HG03575 (cell line): Measurements from ENCODE around the gene ETNK2.

ENCODE experiments used
- ATAC-seq: cut with Tn5 transposase; IDR thresholded peaks from one replicate; pipeline ENCODE4 v1.9.1; 2021; ENCODE audit not compliant: unreplicated experiment, insufficient number of reproducible peaks, low FRiP score; ENCODE audit errors: extremely low read depth

Gene ETNK2

GRCh38 chr1:204150702-204151551 is 917 bp downstream of the ETNK2 start:
- ATAC-seq = no peak

DNA sequence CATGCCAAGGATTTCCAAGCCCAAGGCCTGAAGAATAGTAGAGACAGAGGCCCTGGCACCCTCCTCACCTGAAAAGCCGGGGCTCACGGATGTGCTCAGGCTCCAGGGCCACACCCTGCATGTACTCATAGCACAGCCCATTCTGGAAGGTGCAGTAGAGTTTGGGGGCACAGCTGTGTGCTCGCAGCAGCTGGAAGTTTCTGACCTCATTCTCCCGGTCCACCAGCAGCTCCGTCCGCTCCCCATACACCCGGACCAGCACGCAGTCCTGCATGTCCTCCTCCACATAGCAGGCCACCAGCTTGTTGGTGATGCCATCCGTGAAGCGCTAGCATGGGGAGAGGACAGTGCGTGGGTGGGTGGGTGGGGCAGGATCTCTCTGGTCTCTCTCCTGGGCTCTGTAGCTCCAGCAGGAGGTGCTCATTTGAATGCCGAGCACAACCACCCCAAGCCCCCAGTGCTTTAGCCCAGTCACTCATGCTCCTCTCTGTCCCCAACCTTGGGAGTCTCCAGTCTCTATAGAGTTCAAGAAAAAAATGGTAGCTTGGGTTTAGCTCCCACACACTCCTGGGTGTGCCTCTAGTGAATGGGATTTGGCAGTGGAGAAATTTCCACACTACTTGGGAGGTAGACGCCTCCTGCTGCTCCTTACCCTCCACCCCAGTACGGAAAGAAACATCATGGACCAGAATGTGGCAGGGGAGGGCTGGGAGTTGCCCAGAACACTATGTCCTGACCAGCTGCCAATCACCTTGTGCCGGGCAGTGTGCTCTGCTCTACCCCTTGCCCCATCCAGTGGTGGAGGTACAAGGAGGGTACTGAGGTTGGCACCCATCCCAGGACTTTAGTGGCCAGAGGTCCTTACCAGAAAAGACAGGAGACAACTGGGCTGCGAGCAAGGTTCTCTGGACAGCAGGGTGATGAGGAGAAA is 1.9 kb downstream of the ETNK2 start:
- no peak for ATAC-seq

DNA sequence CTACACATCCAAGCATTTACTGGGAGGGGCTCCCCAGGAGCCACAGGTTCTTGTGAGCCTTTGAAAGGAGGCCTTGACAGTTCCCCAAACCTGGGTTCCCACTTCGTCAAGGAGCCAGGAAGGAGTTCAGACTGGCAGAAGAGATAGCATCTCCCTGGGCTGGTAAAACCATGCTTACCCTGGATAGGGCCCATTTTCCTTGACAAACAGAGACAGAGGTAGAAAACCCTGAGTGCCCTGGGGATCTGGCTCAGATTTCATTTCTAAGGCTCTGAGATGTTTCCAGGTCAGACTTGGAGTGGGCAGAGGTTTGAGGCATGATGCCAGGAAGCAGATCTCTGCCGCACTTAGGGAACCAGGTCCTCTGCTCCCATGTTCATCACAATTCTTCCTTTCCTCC is 2.7 kb downstream of the ETNK2 start:
- ATAC-seq = no peak

- no peak for ATAC-seq
Observed at GRCh38 chr1:204147406-204148383, 4.1 kb downstream of the ETNK2 start.

DNA sequence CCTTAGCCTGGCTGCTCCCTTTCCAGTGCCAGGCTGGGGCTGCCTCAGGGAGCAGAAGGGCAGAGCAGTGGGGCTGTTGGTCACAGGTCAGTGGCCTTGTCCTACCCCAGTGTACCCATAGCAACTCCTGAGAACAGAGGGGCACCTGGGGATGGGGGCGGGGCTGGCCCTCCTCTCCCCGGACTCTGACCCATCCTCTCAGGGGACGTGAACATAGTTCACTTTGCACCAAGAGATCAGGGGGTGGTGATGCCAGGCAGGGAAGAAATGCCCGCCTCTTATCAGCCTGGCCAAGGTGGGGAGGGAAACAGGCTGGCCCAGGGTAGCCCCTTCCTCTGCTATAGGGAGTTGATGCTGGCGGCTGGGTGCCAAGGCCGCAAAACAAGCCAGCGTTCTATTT is 4.9 kb downstream of the ETNK2 start:
- no peak for ATAC-seq

GRCh38 chr1:204146309-204146708 is 5.5 kb downstream of the ETNK2 start:
- no peak for ATAC-seq

GRCh38 chr1:204145033-204145504 is 6.8 kb downstream of the ETNK2 start:
- ATAC-seq = no peak

GRCh38 chr1:204143276-204144041 is 8.4 kb downstream of the ETNK2 start:
- no peak for ATAC-seq

GRCh38 chr1:204142032-204142974 is 9.5 kb downstream of the ETNK2 start:
- no peak for ATAC-seq

GRCh38 chr1:204141131-204141530 is 10.7 kb downstream of the ETNK2 start:
- ATAC-seq = no peak

DNA sequence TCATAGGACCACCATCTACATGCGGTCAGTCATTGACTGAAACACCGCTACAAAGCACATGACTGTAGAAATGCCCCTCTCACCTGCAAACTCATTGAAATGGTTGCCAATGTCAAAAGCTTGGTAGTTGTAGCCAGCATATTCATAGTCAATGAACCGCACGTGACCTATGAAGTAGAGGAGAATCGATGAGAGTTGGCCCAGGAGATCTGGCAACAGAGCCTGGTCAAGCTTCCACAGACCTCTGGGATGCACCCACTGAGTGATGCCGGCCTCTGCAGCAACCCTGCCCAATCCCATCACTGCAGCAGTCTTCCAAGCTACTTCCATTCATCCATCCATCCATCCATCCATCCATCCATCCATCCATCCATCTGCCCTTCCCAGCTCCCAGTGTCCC is 11.9 kb downstream of the ETNK2 start:
- no peak for ATAC-seq

DNA sequence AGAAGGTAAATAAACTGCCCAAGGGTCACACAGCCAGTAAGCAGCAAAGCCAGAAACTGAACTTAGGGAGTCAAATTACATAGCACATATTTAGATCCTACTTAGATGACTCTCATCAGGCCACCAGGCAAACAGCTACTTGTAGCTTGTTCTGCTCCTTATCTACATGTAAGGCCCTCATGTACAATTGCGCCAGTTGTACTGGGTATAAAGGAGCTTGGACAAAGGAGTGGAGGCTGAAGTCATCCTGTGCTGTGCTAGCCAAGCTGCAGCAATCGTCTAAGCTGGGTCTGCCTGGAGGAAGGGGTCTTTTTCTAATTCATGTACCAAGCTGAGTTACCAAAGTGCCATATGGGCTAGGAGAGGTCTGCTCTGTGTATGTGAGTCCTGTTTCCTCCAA is 12.8 kb downstream of the ETNK2 start:
- ATAC-seq = no peak

GRCh38 chr1:204136814-204137213 is 15.0 kb downstream of the ETNK2 start:
- ATAC-seq = no peak

DNA sequence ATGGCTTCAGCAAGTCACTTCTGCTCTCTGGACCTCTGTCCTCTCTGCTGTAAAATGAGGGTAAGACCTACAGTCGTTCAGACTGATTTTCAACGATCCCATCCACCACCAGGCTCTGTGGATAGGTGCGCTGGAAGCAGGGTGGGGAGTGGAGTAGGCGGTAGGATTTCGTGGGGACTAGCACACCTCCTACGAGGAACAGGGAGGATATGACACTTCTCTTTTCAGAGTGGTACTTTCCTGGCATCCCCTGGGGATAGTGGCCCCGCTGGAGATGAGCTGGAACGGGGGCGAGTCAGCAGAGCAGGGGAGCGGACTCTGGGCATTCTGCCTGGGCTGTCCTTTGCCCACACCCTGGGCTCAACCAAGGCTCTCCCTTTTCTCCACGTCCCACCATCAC is 17.7 kb downstream of the ETNK2 start:
- no peak for ATAC-seq

DNA sequence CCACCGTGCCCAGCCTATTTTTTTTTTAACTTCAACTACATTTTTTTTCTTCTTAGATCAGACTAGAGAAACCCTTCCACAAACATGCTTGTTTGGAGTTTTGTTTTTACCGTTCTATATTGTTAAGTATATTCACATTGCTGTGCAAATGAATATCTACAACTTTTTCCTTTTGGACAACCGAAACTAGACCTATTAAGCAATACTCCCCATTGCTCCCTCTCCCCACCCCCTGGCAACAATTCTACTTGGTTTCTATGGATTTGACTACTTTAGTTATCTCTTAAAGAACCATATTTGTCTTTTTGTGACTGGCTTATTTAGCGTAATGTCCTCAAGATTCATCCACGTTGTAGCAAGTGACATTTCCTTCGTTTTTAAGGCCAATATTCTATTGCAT is 19.1 kb downstream of the ETNK2 start:
- ATAC-seq = no peak

- no peak for ATAC-seq
Observed at GRCh38 chr1:204131978-204132377, 19.9 kb downstream of the ETNK2 start.
